ENCODE results near the gene KCNMB4.

The KCNMB4 gene

GRCh38 chr12:70448371-70448770, 82.3 kb downstream of the KCNMB4 start:
- DNase-seq, result peak; percentile 48

- DNase-seq, result peak; percentile 26
Measured at GRCh38 chr12:70449074-70449752, 83.1 kb downstream of the KCNMB4 start.

DNA sequence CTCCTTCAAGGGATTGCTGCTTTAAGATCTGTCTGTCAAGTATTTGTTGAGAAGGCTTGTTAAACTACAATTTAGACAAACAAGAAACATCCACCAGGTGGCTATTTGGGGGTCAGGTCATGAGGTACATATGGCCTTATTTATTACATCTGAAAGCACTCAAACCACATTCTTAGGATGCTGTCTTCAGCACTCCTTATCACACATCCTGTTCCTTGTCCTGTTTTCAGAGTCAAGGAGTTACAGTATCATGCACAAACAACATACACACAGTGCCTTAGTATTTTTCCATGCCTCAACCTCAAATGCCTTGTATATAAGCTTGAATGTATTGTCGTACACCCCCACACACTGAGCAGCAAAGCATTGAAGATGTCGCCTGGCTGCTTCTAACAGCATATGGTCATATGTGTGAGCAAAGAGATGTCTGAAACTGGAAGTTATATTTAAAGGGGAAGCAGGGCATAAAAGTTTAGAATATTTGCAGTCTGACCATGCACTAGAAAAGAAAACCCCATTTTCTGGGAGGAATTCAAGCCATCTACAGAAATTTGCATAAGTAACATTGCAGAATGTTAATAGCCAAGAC, 83.8 kb downstream of the KCNMB4 start:
- DNase-seq, result no peak

DNA sequence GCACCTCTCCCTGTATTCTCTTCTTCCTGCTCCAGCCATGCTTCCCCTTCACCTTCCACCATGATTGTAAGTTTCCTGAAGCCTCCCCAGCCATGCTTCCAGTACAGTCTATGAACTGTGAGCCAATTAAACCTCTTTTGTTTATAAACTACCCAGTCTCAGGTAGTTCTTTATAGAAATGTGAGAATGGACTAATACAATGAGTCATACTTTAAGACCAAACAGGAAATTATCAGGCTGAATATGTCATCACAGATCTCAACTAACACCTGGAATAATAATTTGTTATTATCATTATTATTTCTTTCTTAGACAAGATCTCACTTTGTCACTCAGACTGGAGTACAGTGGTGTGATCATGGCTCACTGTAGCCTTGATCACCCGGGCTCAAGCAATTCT, 85.4 kb downstream of the KCNMB4 start:
- no peak for DNase-seq

DNA sequence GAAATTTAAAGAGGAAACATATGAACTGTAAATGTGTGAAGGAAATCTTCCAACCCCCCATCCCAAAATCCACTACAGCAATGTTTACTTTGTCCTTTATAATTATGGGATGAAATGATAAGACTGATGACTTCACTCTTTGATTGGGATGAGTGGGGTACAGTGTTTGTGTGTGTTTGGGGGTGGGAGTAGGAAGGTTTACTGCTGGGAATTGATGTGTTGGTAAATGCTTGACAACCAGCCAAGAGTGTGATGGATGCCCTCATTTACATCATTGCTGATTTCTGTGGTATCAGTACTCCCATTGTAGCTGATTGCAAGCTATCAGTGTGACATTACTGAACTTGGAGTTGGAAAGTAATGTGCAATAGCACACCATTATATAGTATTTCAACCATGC, 90.9 kb downstream of the KCNMB4 start:
- DNase-seq, result no peak

DNA sequence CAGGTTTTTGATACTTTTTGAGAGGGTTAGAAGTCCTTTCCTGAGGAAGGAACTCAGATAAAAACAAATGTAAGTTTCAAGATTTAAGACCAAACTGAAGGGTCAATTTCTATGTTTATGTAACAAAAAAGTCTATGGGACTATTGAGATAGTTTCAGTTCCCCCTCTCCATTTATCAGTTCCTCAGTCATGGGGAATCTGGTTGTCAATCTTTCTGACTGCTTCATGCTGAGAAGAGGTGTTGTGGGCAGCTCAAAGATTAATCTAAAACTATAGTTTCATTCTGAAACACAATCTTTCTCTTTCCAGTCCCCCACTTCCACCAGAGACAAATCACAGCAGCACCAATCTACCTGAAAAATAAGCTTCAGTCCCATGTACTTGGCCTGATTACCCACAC, 93.7 kb downstream of the KCNMB4 start:
- DNase-seq, result no peak

DNA sequence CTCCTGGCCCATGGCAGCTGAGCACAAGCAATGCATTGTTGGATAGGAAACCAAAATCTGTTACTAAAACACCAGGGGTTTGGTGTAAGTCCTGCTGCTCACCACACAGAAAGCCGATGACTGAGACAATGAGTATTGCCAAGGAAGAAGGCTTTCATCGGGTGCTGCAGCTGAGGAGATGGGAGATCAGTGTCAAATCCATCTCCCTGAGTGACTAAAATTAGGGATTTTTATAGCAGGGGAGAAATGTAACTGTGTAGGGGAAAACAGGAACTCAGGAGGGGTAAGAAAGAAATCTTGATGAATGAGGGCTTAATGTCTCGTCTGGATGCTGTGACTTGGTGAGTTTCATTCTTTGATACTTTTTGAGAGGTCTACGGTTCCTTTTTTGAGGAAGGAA, 97.9 kb downstream of the KCNMB4 start:
- no peak for DNase-seq

- DNase-seq, result no peak
Measured at GRCh38 chr12:70466753-70467152, 100.7 kb downstream of the KCNMB4 start.

DNA sequence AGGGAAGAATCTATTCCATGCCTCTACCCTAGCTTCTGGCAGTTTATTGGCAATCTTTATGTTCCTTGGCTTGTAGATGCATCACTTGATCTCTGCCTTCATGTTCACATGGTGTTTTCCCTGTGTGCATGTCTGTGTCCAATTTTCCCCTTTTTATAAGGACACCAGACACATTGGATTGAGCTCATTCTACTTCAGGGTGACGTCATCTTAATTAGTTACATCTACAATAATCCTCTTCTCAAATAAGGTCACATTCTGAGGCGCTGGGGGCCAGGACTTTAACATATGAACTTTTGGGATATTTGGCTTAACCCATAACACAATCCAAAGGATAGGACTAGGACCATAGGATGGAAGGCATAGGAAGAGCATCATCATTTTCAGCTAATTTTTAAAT, 101.4 kb downstream of the KCNMB4 start:
- DNase-seq, result no peak

DNA sequence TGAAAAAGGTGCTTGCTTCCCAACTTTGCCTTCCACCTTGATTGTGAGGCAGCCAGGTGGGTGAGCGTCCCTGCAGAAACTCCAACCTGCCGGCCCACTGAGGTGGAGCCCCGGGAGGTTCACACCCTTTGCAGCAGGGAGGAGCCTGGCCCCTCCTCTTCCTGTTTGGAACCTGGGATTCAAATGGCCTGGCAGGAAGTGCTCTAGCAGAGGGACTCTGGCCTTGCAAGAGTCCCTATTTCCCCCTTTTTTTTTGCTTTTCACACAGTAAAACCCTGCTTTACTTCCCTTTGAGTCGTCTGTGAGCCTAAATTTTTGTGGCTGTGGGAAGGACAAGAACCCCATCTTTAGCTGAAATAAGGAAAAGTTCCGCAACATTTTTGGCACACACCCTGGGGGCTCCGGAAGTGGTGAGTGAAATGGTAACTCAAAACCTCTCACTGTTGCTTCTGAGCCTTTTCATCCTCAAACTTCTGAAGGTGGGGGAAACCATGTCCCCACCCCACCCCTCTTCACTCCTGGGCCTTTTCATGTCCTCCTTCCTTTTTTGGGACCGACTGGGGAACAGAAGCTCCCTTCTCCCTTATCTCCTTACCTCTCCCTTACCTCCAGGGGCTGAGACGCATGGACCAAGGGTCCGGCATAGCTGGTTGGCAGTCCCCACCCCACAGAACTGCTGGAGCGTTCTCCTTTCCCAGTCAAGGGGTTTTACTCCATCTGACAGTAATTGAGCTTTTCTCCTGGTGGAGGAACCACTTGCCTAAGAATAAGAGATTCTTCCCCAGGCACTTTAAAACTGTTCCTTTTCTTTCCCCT, 102.0 kb downstream of the KCNMB4 start:
- DNase-seq, result no peak

GRCh38 chr12:70468741-70469140, 102.7 kb downstream of the KCNMB4 start:
- DNase-seq, result no peak

GRCh38 chr12:70469221-70469820, 103.2 kb downstream of the KCNMB4 start:
- DNase-seq, result no peak

DNA sequence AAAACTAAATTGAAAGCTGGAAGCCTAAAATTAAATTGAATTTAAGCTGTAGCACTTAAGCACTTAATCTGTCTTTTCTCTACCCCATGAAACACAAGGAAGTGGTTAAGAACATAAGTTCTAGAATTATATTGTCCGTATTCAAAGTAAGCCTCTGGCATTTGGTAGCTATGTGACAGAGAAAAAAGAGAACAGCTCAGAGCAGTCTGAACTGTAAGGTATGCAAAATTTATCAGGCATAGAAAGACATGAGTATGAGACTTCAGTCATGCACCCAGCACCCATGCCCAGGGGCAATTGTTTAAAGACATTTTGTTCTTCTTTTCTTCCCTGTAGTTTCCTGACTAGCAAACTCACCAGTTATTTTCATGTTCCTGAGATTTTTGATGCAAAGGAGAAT, 116.7 kb downstream of the KCNMB4 start:
- DNase-seq, result no peak
